Adrenal gland (tissue), 5 donors: ENCODE data around the gene CECR2.

Experiments
- POLR2A ChIP-seq, 2 donors: fragments of 450-650 bp; IDR thresholded peaks; one replicate each; pipeline ENCODE4 v1.6.1; 2017; ENCODE audit warnings: antibody characterized with exemption in 2 of 2, mild to moderate bottlenecking in 2 of 2, moderate library complexity in 1 of 2
- TF ChIP-seq, protein P1 (sequence below), 6 experiments: fragments of 450-650 bp in 4 of 6; fragments of 200-600 bp in 2 of 6; sonication (generic) in 1 of 6; IDR thresholded peaks; 1 replicate in 5 of 6; 2 replicates in 1 of 6; pipeline versions ENCODE4 v1.5.1 to v1.8.0; 2016 to 2021; ENCODE audit warnings: antibody characterized with exemption in 6 of 6, mild to moderate bottlenecking in 2 of 6, moderate library complexity in 1 of 6
- donor health status: DM: no; HTN: no; CAD: no.

DNA sequence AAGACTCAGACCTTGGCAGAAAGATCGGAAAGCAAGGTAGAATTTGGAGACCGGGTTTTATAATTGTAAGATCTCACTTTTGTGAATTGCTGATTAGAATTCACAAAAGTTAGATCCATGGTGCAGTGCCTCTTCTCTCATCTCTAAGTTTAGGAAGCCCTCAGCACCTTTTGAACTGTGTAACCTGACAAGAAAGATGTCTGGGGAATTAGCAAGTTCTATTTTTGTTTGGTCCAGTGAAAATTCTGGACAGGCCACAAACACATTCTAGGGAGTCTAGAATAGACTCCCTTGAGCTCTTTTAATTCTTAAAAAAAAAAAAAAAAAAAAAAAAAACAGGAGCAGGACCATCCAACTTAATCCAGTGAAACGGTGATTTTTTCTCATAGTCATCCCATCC is 66.1 kb downstream of the CECR2 start:
- TF ChIP-seq, protein P1, sequence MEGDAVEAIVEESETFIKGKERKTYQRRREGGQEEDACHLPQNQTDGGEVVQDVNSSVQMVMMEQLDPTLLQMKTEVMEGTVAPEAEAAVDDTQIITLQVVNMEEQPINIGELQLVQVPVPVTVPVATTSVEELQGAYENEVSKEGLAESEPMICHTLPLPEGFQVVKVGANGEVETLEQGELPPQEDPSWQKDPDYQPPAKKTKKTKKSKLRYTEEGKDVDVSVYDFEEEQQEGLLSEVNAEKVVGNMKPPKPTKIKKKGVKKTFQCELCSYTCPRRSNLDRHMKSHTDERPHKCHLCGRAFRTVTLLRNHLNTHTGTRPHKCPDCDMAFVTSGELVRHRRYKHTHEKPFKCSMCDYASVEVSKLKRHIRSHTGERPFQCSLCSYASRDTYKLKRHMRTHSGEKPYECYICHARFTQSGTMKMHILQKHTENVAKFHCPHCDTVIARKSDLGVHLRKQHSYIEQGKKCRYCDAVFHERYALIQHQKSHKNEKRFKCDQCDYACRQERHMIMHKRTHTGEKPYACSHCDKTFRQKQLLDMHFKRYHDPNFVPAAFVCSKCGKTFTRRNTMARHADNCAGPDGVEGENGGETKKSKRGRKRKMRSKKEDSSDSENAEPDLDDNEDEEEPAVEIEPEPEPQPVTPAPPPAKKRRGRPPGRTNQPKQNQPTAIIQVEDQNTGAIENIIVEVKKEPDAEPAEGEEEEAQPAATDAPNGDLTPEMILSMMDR (IDR thresholded peaks at IDR 0.05) = no peak
- TF ChIP-seq POLR2A (IDR thresholded peaks at IDR 0.05) = no peak
